SH-SY5Y (cell line): Measurements from ENCODE around the gene NGRN.

ENCODE experiments used
- GATA2 ChIP-seq: IDR thresholded peaks from 2 replicates; pipeline ENCODE4 v1.6.1; 2011; ENCODE audit warnings: mild to moderate bottlenecking, low read depth, low read length
- GATA3 ChIP-seq: IDR thresholded peaks from 2 replicates; pipeline ENCODE4 v1.6.1; 2011; ENCODE audit warnings: low read depth, mild to moderate bottlenecking, low read length, moderate library complexity

NGRN gene

GRCh38 chr15:90320885-90321278 lies 55.4 kb downstream of the NGRN start:
- TF ChIP-seq GATA2 (no peak), GATA3 (no peak)
